ENCODE measurements around the gene XYLT1. TPM values are rescaled to one million over a fixed set of nuclear protein-coding genes. Genes with fewer than 3 reads are reported as not detected.

The XYLT1 gene
- total RNA-seq, 6 experiments from 2014 or later = 0.48 to 2.0 (median 0.59) TPM

GRCh38 chr16:17105239-17105797 lies 365.4 kb downstream of the XYLT1 start:
- no peak overlapping the region for H3K4me3 ChIP-seq
- H3K27me3 ChIP-seq = no peaks in the 10 kb centered on the region
- no peaks in the 10 kb centered on the region for H3K4me1 ChIP-seq
- no peaks in the 10 kb centered on the region for H3K36me3 ChIP-seq
- no peaks in the 10 kb centered on the region for H3K9me3 ChIP-seq
- DNase-seq (no peak), ATAC-seq (no peak)
- 27% methylated on average over 3 of the region's 10 CpGs for WGBS (ENCODE audit: insufficient coverage, low coverage, low lambda C conversion rate, missing lambda C conversion rate)
- intact Hi-C loops (cut with DNase I) = no loop called here
- H3K27ac ChIP-seq = no peak overlapping the region
- no peak for TF ChIP-seq CTCF (IDR thresholded peaks at IDR 0.05)
- no peak for TF ChIP-seq POLR2A (IDR thresholded peaks at IDR 0.05)

GRCh38 chr16:17104654-17105053 lies 366.1 kb downstream of the XYLT1 start:
- Histone ChIP-seq H3K27me3 (no peaks in the 10 kb centered on the region), H3K4me1 (no peaks in the 10 kb centered on the region), H3K36me3 (no peaks in the 10 kb centered on the region), H3K4me3 (no peak overlapping the region), H3K27ac (no peak overlapping the region), H3K9me3 (no peaks in the 10 kb centered on the region)
- TF ChIP-seq POLR2A (IDR thresholded peaks at IDR 0.05) = no peak
- no peak for TF ChIP-seq CTCF (IDR thresholded peaks at IDR 0.05)
- DNase-seq (no peak), ATAC-seq (no peak)
- WGBS (ENCODE audit: insufficient coverage, low coverage, low lambda C conversion rate, missing lambda C conversion rate) = 34% methylated on average over 5 of the region's 5 CpGs
- intact Hi-C loops (cut with DNase I) = no loop called here

GRCh38 chr16:17103216-17103615 lies 367.5 kb downstream of the XYLT1 start:
- H3K4me3 ChIP-seq = no peak overlapping the region
- TF ChIP-seq POLR2A (IDR thresholded peaks at IDR 0.05) (no peak), CTCF (IDR thresholded peaks at IDR 0.05) (no peak)
- WGBS (ENCODE audit: insufficient coverage, low coverage, low lambda C conversion rate, missing lambda C conversion rate) = 53% methylated on average over 3 of the region's 3 CpGs
- no peak for DNase-seq
- H3K9me3 ChIP-seq = no peaks in the 10 kb centered on the region
- no peaks in the 10 kb centered on the region for H3K27me3 ChIP-seq
- intact Hi-C loops (cut with DNase I) = no loop called here
- no peaks in the 10 kb centered on the region for H3K4me1 ChIP-seq
- H3K27ac ChIP-seq = no peak overlapping the region
- no peak for ATAC-seq
- no peaks in the 10 kb centered on the region for H3K36me3 ChIP-seq

- no peak for DNase-seq
- Histone ChIP-seq H3K9me3 (no peaks in the 10 kb centered on the region), H3K4me3 (no peak overlapping the region), H3K4me1 (no peaks in the 10 kb centered on the region), H3K36me3 (no peaks in the 10 kb centered on the region), H3K27ac (no peak overlapping the region), H3K27me3 (no peaks in the 10 kb centered on the region)
- ATAC-seq = peak in 1 of 4 donors; percentile 22
- intact Hi-C loops (cut with DNase I) = no loop called here
- TF ChIP-seq CTCF (IDR thresholded peaks at IDR 0.05) (no peak), POLR2A (IDR thresholded peaks at IDR 0.05) (no peak)
- WGBS (ENCODE audit: insufficient coverage, low coverage, low lambda C conversion rate, missing lambda C conversion rate) = 45% methylated on average over 2 of the region's 2 CpGs
Observed at GRCh38 chr16:17101646-17102045, 369.1 kb downstream of the XYLT1 start.

- Histone ChIP-seq H3K4me1 (no peaks in the 10 kb centered on the region), H3K9me3 (no peaks in the 10 kb centered on the region), H3K4me3 (no peak overlapping the region), H3K36me3 (no peaks in the 10 kb centered on the region), H3K27ac (no peak overlapping the region), H3K27me3 (no peaks in the 10 kb centered on the region)
- DNase-seq (no peak), ATAC-seq (no peak)
- 40% methylated on average over 1 of the region's 6 CpGs for WGBS (ENCODE audit: insufficient coverage, low coverage, low lambda C conversion rate, missing lambda C conversion rate)
- TF ChIP-seq CTCF (IDR thresholded peaks at IDR 0.05) = no peak
- no peak for TF ChIP-seq POLR2A (IDR thresholded peaks at IDR 0.05)
- intact Hi-C loops (cut with DNase I) = no loop called here
Observed at GRCh38 chr16:17098685-17099084, 372.1 kb downstream of the XYLT1 start.
